HepG2 (cell line): ENCODE data around the gene LRRC3B.

ENCODE experiments used
- CHCHD3 ChIP-seq: sonication (generic); formaldehyde crosslinking; IDR thresholded peaks from 2 replicates; pipeline ENCODE4 v1.8.0; 2022; ENCODE audit warnings: mild to moderate bottlenecking, missing genetic modification reagents, moderate library complexity
- ETV6 ChIP-seq: sonication (generic); formaldehyde crosslinking; conservative IDR thresholded peaks from 2 replicates; pipeline ENCODE4 v1.4.0; 2020; ENCODE audit warnings: missing genetic modification reagents
- FOXA1 ChIP-seq, 2 experiments: fragments of 450-650 bp in 1 of 2; sonication (generic) in 1 of 2; formaldehyde crosslinking in 1 of 2; IDR thresholded peaks; 2 replicates each; pipeline versions ENCODE4 v1.4.0 to v1.6.1; 2016 to 2020; ENCODE audit warnings: missing genetic modification reagents in 1 of 2
- NFE2 ChIP-seq: sonication (generic); formaldehyde crosslinking; IDR thresholded peaks from 2 replicates; pipeline ENCODE4 v1.4.0; 2020; ENCODE audit warnings: missing genetic modification reagents
- POLR2A ChIP-seq, 2 experiments: IDR thresholded peaks; 2 replicates each; pipeline ENCODE4 v1.6.1; 2011; ENCODE audit warnings: low read depth in 2 of 2, low read length in 2 of 2, mild to moderate bottlenecking in 1 of 2, moderate library complexity in 1 of 2; ENCODE audit not compliant: insufficient read depth in 1 of 2
- PTBP1 ChIP-seq: fragments of 200-400 bp; formaldehyde crosslinking; IDR thresholded peaks from 2 replicates; pipeline ENCODE4 v1.6.1; 2018; ENCODE audit warnings: low read length, low read depth; ENCODE audit not compliant: poor library complexity, severe bottlenecking
- RBM22 ChIP-seq: fragments of 200-400 bp; formaldehyde crosslinking; optimal IDR thresholded peaks from 2 replicates; pipeline ENCODE3; 2017; ENCODE audit warnings: mild to moderate bottlenecking, low read length, moderate library complexity
- ZBTB40 ChIP-seq, 2 experiments: fragments of 450-650 bp in 1 of 2; sonication (generic) in 1 of 2; formaldehyde crosslinking in 1 of 2; IDR thresholded peaks; 2 replicates each; pipeline versions ENCODE4 v1.6.1 to v1.8.0; 2016 to 2022; ENCODE audit warnings: antibody characterized with exemption in 1 of 2, mild to moderate bottlenecking in 1 of 2, missing genetic modification reagents in 1 of 2
- ZNF556 ChIP-seq: sonication (generic); formaldehyde crosslinking; IDR thresholded peaks from 2 replicates; pipeline ENCODE4 v1.4.0; 2020; ENCODE audit warnings: mild to moderate bottlenecking, missing genetic modification reagents, borderline replicate concordance
- ZNF597 ChIP-seq: sonication (generic); formaldehyde crosslinking; IDR thresholded peaks from 2 replicates; pipeline ENCODE4 v1.5.0; 2020; ENCODE audit warnings: missing genetic modification reagents

GRCh38 chr3:26655231-26655630, 32.7 kb downstream of the LRRC3B start:
- no peak for TF ChIP-seq NFE2 (CRISPR knock-in tag)
- no peak for TF ChIP-seq ETV6 (CRISPR knock-in tag)
- no peak for TF ChIP-seq RBM22
- no peak for TF ChIP-seq CHCHD3 (CRISPR knock-in tag)
- TF ChIP-seq ZNF556 (CRISPR knock-in tag), result no peak
- no peak for TF ChIP-seq PTBP1
- TF ChIP-seq FOXA1 (IDR thresholded peaks at IDR 0.05), result no peak
- no peak for TF ChIP-seq FOXA1 (CRISPR knock-in tag; IDR thresholded peaks at IDR 0.05)
- no peak for TF ChIP-seq ZBTB40 (IDR thresholded peaks at IDR 0.05)
- no peak for TF ChIP-seq ZBTB40 (CRISPR knock-in tag; IDR thresholded peaks at IDR 0.05)
- TF ChIP-seq ZNF597, result no peak
- no peak for TF ChIP-seq POLR2A (IDR thresholded peaks at IDR 0.05; ENCODE audit: insufficient read depth in 1 of 2, low read depth in 2 of 2, low read length in 2 of 2)
